B cell (primary cell): ENCODE results near the gene KIF1A.

ENCODE experiments used
- EZH2 ChIP-seq: IDR thresholded peaks from 2 replicates; pipeline ENCODE4 v1.6.1; 2012; ENCODE audit warnings: borderline replicate concordance, low read depth, mild to moderate bottlenecking, moderate library complexity, low read length; ENCODE audit not compliant: insufficient read depth, poor library complexity, severe bottlenecking
- TF ChIP-seq, protein P1 (sequence below): fragments of 200-600 bp; IDR thresholded peaks from one replicate; pipeline ENCODE4 v1.8.0; 2022; ENCODE audit warnings: antibody characterized with exemption, mild to moderate bottlenecking

- TF ChIP-seq, protein P1, sequence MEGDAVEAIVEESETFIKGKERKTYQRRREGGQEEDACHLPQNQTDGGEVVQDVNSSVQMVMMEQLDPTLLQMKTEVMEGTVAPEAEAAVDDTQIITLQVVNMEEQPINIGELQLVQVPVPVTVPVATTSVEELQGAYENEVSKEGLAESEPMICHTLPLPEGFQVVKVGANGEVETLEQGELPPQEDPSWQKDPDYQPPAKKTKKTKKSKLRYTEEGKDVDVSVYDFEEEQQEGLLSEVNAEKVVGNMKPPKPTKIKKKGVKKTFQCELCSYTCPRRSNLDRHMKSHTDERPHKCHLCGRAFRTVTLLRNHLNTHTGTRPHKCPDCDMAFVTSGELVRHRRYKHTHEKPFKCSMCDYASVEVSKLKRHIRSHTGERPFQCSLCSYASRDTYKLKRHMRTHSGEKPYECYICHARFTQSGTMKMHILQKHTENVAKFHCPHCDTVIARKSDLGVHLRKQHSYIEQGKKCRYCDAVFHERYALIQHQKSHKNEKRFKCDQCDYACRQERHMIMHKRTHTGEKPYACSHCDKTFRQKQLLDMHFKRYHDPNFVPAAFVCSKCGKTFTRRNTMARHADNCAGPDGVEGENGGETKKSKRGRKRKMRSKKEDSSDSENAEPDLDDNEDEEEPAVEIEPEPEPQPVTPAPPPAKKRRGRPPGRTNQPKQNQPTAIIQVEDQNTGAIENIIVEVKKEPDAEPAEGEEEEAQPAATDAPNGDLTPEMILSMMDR = no peak
- no peak for TF ChIP-seq EZH2
Observed at GRCh38 chr2:240767341-240767740, 52.7 kb downstream of the KIF1A start.
